ENCODE measurements around the gene WRNIP1. TPM values are rescaled to one million over a fixed set of nuclear protein-coding genes. Genes with fewer than 3 reads are reported as not detected.
"Not testable (repeated sequence)": the region's sequence is repeated elsewhere in the genome, so short reads cannot be mapped to it uniquely, and the experiment has no call there.

Gene WRNIP1
- total RNA-seq, 1 experiment from 2014 or later, result 38.1 TPM

DNA sequence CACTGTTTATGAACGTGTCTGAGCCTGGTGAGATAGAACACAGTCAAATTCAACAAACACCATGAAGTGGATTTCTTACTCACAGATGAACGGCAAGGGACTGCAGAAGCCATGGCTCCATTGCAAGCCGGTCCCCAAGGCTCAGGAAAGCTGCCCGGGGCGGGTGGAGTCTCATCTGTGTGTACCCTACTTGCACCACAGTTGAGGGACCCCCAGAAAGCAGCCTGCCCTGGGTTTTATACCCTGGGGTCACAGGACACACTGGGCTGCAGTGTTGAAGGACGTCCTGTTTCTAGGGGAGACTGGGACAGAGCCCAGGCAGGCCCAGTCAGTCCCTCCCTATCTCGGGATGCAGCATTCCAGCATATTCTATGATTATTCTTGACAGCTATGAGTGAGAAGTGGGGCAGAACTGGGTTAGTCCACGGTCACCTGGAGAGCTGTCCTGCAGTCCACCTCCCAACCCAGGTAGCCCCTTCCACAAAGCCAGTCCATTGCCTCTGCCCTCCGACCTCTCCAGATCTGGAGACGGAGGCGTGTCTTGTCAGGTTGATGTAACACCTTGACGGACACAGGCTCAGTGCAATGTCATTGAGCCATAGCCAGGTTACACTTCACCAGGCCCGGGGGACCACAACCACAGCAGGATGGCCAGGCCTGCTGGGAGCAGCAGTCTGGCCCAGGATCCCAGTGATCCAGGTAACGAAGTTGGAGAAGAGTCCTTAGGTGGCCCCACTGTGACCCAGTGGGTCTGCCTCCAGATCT lies 35.5 kb downstream of the WRNIP1 start:
- Mint-ChIP-seq H3K4me1 (peaks cover 13 to 23% of the 10 kb centered on the region in 2 experiments), H3K4me3 (no peak overlapping the region), H3K36me3 (ENCODE audit: insufficient read depth in 1 of 3, low read depth in 3 of 3) (peaks cover 0 to 9% (median 0%) of the 10 kb centered on the region in 3 experiments; a peak in 2 of 7 replicates), H3K27me3 (ENCODE audit: low read depth) (no peaks in the 10 kb centered on the region), H3K9me3 (no peaks in the 10 kb centered on the region), H3K27ac (peak overlapping the region; percentile 18 to 24 (median 22); a peak in 2 of 7 replicates)
- H3K23ac ChIP-seq (ENCODE audit: insufficient read length, low read depth, low read length), result no peak overlapping the region
- H2BK12ac ChIP-seq (ENCODE audit: insufficient read length, low read depth, low read length), result no peak overlapping the region
- no peak overlapping the region for H4K5ac ChIP-seq (ENCODE audit: insufficient read length, low read depth, low read length)
- no peak overlapping the region for H3K18ac ChIP-seq (ENCODE audit: insufficient read length, low read depth, low read length)
- H3K4me2 ChIP-seq (ENCODE audit: insufficient read depth, insufficient read length, low read length), result no peak overlapping the region
- H4K91ac ChIP-seq (ENCODE audit: insufficient read length, low read depth, low read length), result no peak overlapping the region
- no peaks in the 10 kb centered on the region for H3K4me1 ChIP-seq (ENCODE audit: insufficient read depth, low read length)
- TF ChIP-seq, protein P1, sequence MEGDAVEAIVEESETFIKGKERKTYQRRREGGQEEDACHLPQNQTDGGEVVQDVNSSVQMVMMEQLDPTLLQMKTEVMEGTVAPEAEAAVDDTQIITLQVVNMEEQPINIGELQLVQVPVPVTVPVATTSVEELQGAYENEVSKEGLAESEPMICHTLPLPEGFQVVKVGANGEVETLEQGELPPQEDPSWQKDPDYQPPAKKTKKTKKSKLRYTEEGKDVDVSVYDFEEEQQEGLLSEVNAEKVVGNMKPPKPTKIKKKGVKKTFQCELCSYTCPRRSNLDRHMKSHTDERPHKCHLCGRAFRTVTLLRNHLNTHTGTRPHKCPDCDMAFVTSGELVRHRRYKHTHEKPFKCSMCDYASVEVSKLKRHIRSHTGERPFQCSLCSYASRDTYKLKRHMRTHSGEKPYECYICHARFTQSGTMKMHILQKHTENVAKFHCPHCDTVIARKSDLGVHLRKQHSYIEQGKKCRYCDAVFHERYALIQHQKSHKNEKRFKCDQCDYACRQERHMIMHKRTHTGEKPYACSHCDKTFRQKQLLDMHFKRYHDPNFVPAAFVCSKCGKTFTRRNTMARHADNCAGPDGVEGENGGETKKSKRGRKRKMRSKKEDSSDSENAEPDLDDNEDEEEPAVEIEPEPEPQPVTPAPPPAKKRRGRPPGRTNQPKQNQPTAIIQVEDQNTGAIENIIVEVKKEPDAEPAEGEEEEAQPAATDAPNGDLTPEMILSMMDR (conservative IDR thresholded peaks at IDR 0.05), result no peak
- no CpG with 5 or more reads among the region's 14 CpGs for WGBS (ENCODE audit: extremely low coverage, insufficient read length, low lambda C conversion rate)
- no peak overlapping the region for H4K8ac ChIP-seq (replicated peaks; ENCODE audit: insufficient read length, low read depth, low read length)
- no peak overlapping the region for H3K27ac ChIP-seq (ENCODE audit: insufficient read length, low read depth, low read length)
- H2BK15ac ChIP-seq (ENCODE audit: low read depth, low read length), result no peak overlapping the region
- no peak for DNase-seq
- H3K14ac ChIP-seq (ENCODE audit: insufficient read depth, low read length), result no peak overlapping the region; the same call in 1 of the 2 replicates
- no peak overlapping the region for H2BK20ac ChIP-seq (ENCODE audit: low read depth, low read length, poor library complexity, severe bottlenecking)
- H3K4ac ChIP-seq (ENCODE audit: low read depth, low read length), result no peak overlapping the region
- H3K23me2 ChIP-seq (ENCODE audit: insufficient read length, low read depth, low read length, poor library complexity, severe bottlenecking), result no peaks in the 10 kb centered on the region
- no peaks in the 10 kb centered on the region for H3K79me2 ChIP-seq (ENCODE audit: insufficient read depth, low read length)
- no peak overlapping the region for H3K9ac ChIP-seq (ENCODE audit: extremely low read depth, insufficient read length, low read length)
- no peak overlapping the region for H2AK5ac ChIP-seq (ENCODE audit: insufficient read length, low read length)
- H2AFZ ChIP-seq (ENCODE audit: low read length), result no peak overlapping the region
- H4K20me1 ChIP-seq (ENCODE audit: control insufficient read depth, insufficient read depth, insufficient read length), result peaks cover 2% of the 10 kb centered on the region
- no peak overlapping the region for H3K56ac ChIP-seq (ENCODE audit: insufficient read length, low read depth, low read length)
- no peak overlapping the region for H2BK5ac ChIP-seq (ENCODE audit: insufficient read length, low read length)
- no peak overlapping the region for H2BK120ac ChIP-seq (ENCODE audit: low read depth, low read length, poor library complexity, severe bottlenecking)
- H3K79me1 ChIP-seq (ENCODE audit: insufficient read depth, low read depth, low read length, poor library complexity, severe bottlenecking), result no peaks in the 10 kb centered on the region
- H3T11ph ChIP-seq (ENCODE audit: low read length), result no peak overlapping the region
- H3K27me3 ChIP-seq (ENCODE audit: insufficient read depth, low read length), result no peaks in the 10 kb centered on the region
- H3K9me3 ChIP-seq (ENCODE audit: control insufficient read depth, low read depth, low read length), result no peaks in the 10 kb centered on the region

DNA sequence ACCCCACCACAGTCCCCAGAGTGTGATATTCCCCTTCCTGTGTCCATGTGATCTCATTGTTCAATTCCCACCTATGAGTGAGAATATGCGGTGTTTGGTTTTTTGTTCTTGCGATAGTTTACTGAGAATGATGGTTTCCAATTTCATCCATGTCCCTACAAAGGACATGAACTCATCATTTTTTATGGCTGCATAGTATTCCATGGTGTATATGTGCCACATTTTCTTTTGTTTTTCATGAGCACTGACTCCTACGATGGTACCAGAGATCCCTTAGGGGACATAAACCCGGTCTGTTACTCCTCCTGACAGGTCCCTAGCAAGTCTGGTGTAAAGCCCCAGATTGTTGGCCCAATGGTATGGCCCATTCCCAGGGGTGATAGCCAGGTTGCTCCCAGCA lies 36.5 kb downstream of the WRNIP1 start:
- not testable (repeated sequence) for DNase-seq; H3K9ac ChIP-seq (ENCODE audit: extremely low read depth, insufficient read length, low read length); H3K27me3 Mint-ChIP-seq (ENCODE audit: low read depth); H2AK5ac ChIP-seq (ENCODE audit: insufficient read length, low read length); H3K23me2 ChIP-seq (ENCODE audit: insufficient read length, low read depth, low read length, poor library complexity, severe bottlenecking); H3K27ac Mint-ChIP-seq; H3T11ph ChIP-seq (ENCODE audit: low read length); H3K4me2 ChIP-seq (ENCODE audit: insufficient read depth, insufficient read length, low read length); H3K4me3 Mint-ChIP-seq; H3K79me2 ChIP-seq (ENCODE audit: insufficient read depth, low read length); H3K4ac ChIP-seq (ENCODE audit: low read depth, low read length); H2AFZ ChIP-seq (ENCODE audit: low read length); H3K23ac ChIP-seq (ENCODE audit: insufficient read length, low read depth, low read length); H2BK15ac ChIP-seq (ENCODE audit: low read depth, low read length); H3K18ac ChIP-seq (ENCODE audit: insufficient read length, low read depth, low read length); H4K5ac ChIP-seq (ENCODE audit: insufficient read length, low read depth, low read length); H3K4me1 ChIP-seq (ENCODE audit: insufficient read depth, low read length); H3K56ac ChIP-seq (ENCODE audit: insufficient read length, low read depth, low read length); H2BK120ac ChIP-seq (ENCODE audit: low read depth, low read length, poor library complexity, severe bottlenecking); H3K27me3 ChIP-seq (ENCODE audit: insufficient read depth, low read length); H3K79me1 ChIP-seq (ENCODE audit: insufficient read depth, low read depth, low read length, poor library complexity, severe bottlenecking); H2BK12ac ChIP-seq (ENCODE audit: insufficient read length, low read depth, low read length); H3K27ac ChIP-seq (ENCODE audit: insufficient read length, low read depth, low read length); H3K9me3 Mint-ChIP-seq; H4K20me1 ChIP-seq (ENCODE audit: control insufficient read depth, insufficient read depth, insufficient read length); H3K14ac ChIP-seq (ENCODE audit: insufficient read depth, low read length); H2BK5ac ChIP-seq (ENCODE audit: insufficient read length, low read length); H2BK20ac ChIP-seq (ENCODE audit: low read depth, low read length, poor library complexity, severe bottlenecking); H4K91ac ChIP-seq (ENCODE audit: insufficient read length, low read depth, low read length); H3K9me3 ChIP-seq (ENCODE audit: control insufficient read depth, low read depth, low read length); H4K8ac ChIP-seq (replicated peaks; ENCODE audit: insufficient read length, low read depth, low read length); H3K36me3 Mint-ChIP-seq (ENCODE audit: insufficient read depth in 1 of 3, low read depth in 3 of 3)
- peaks cover 21 to 22% of the 10 kb centered on the region in 2 experiments; a peak in 3 of 4 replicates for H3K4me1 Mint-ChIP-seq
- no CpG with 5 or more reads among the region's 4 CpGs for WGBS (ENCODE audit: extremely low coverage, insufficient read length, low lambda C conversion rate)
